NCI-H526 (cell line): Measurements from ENCODE around the gene EMILIN2.
"Not testable (repeated sequence)": the region's sequence is repeated elsewhere in the genome, so short reads cannot be mapped to it uniquely, and the experiment has no call there.

Experiments used
- DNase-seq, 2 experiments: peaks; one replicate each; lab custom pipeline; 2025; lab: John Stamatoyannopoulos, UW

EMILIN2 gene

GRCh38 chr18:2900684-2901422, 54.0 kb downstream of the EMILIN2 start:
- no peak for DNase-seq

DNA sequence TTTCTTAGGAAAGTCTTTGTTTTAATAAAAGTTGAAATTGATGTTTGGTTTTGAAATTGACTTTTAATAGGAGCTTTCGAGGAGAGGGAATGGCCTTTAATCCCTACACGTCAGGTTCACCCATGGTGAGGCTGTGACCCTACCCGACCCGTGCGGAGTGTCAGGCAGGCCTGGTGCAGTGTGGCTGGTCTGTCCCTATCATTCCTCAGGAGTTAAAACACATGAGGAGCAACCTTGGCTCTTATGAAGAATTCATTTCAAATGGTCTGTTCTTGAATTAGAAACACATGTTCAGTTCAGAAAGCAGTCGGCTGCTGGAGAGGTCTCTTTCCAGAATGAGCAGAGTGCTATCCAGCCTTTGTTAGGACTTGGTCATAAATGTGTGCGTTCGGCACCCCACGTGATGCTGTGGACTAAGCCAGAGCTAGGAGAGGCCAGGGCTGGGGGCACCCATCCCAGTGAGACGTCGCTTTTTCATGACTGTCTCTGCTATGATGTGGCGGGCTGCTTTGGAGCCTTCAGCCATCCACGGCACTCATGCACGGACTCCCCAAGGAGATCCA, 54.7 kb downstream of the EMILIN2 start:
- no peak for DNase-seq

DNA sequence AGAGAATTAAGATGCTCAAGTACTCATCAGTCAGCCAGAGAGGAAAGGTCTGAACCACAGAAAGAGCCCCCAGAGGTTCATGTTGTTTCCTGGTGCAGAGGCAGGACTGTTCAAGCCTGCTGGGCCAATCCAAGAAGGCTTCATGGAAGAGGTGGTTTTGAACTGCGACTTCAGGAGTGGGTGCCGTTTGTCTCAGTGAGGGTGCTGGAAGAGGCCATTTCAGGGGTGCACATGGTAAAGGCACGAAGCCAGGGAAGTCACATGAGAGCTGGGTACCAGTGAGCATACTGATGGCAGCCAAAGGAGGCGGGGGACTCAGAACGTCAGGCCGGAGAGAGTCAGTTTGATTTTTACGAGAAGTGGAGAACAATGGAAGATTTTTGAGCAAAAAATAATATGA, 55.5 kb downstream of the EMILIN2 start:
- DNase-seq, result no peak

DNA sequence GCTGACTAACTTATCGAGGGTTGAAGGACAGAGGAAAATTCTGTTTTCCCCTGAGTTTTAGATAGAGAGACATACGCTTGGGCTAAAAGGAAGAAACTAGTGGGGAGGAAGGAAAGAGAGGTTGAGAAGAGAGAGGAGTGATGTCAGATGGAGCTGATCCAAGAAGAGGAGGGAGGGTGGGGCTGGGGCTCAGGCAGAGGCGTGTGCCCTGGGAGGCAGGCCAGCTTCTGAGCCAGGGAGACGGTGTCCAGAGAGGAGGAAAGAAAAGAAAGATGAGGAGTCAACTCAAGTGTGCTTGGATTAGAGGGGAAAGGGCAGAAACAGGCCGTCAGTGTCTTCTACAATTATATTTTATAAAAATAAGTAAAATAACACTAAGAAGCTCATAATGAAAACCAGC, 56.2 kb downstream of the EMILIN2 start:
- no peak for DNase-seq

GRCh38 chr18:2905854-2906703, 59.3 kb downstream of the EMILIN2 start:
- no peak for DNase-seq

- DNase-seq, result peak in 1 of 2 experiments; percentile 27
Measured at GRCh38 chr18:2906704-2907549, 60.1 kb downstream of the EMILIN2 start.

- no peak for DNase-seq
Measured at GRCh38 chr18:2907550-2908135, 60.8 kb downstream of the EMILIN2 start.

GRCh38 chr18:2908166-2908945, 61.5 kb downstream of the EMILIN2 start:
- no peak for DNase-seq

DNA sequence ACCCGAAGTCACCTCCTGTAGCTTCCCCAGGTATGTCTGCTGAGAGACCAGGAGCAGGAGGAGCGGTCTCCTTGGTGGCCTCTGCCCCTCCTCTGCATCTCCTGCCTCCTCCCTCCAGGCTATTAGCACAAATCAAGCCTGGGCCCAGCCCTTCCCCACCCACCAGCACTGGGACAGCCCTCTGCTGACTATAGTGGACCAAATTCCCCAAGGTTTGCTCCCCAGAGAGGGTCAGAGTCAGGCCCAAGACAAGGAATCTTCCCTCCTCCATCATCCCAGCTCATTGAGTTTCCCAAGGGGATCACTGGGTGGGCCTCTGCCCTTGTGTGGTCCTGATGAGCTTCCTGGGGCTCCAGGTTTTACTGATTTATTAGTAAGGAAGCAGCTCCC, 62.1 kb downstream of the EMILIN2 start:
- DNase-seq, result no peak

- DNase-seq, result no peak
Measured at GRCh38 chr18:2909431-2910140, 62.8 kb downstream of the EMILIN2 start.

DNA sequence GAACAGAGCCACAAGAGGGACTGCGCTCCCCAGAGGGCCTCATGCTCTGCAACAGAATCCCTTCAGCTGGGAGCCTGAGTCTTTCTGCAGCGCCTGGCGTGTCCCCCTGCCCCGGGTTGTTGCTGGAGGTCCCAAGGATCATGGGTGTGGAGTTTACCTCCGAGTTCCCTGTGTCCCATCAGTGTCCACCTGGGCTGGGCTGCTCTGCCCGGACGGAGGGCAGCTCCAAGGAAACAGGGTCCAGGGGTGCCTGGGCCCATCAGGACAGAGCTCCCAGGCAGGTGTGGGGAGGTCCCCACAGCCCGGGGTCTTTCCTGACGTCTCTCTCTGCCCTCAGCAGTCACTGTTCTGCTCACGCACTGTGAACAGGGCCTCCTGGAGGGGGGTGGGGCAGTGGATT, 63.5 kb downstream of the EMILIN2 start:
- no peak for DNase-seq

- no peak for DNase-seq
Measured at GRCh38 chr18:2910751-2911425, 64.1 kb downstream of the EMILIN2 start.

DNA sequence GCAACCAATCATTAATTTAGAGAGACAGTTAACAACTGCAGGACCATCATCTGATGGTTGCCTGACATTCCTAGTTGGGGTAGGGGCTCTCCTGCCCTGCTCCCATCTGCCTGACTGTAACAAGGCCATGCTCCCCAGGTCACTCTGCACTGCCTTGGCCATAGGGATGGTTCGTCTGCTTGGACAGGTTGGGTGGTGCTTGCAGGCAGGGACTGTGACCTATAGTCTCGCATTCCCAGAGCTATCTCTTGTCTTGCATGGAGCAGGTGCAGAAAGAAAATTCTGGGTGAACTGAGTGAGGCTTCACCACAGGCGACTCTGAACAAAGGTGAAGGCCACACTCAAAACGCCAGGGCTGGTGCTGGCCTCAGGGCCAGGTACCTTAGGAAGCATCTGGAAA, 64.7 kb downstream of the EMILIN2 start:
- DNase-seq, result no peak

GRCh38 chr18:2912357-2913299, 65.8 kb downstream of the EMILIN2 start:
- DNase-seq, result no peak

GRCh38 chr18:2913398-2914005, 66.7 kb downstream of the EMILIN2 start:
- no peak for DNase-seq

DNA sequence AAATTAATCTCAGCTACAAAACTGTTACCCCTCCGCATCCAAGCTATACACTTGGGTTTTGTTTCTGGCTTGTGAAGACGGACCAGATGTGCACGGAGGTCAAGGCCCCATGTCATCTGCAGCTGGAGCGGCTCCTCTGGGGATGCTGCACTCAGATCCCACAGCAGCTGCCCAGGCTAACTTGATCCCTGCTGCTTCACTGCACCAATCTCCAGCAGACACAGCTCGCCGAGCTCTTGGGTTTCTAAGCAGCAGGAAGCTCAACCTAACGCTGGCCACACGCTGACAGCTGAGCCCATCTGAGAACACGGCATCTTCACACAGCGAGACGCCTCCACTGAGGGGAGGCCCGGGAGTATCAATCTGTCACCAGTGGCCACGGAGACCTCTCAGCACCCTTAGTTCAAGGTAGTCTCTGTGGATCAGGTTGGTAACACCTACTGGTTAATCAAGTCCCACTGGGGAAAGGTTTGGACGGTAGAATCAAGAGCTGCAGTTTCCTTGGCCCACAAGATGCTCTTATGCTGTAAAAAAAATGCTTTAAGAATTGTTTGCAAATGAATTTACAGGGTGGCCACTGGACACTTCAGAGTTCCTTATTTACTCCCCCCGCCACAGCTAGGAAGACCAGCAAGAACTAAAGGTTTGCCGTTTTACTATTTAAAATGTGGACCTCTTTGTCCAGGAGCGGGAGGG, 67.5 kb downstream of the EMILIN2 start:
- DNase-seq, result no peak

DNA sequence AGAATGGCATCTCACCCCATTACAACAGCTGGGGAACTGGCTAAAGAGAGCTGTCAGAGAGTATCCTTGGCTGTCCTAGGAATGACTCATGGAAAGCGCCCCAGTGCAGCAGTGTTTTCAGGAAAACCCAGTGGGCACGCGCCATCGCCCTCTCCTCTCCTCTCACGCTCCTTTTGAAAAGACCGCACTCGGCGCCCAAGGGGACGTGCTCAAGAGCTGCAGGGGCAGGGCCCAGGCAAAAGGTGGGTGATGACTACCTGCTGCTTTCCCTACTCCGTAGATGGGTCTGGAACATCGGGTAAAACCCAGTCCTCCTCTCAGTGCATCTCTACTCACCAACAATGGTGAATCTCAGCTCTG, 68.1 kb downstream of the EMILIN2 start:
- DNase-seq, result no peak

DNA sequence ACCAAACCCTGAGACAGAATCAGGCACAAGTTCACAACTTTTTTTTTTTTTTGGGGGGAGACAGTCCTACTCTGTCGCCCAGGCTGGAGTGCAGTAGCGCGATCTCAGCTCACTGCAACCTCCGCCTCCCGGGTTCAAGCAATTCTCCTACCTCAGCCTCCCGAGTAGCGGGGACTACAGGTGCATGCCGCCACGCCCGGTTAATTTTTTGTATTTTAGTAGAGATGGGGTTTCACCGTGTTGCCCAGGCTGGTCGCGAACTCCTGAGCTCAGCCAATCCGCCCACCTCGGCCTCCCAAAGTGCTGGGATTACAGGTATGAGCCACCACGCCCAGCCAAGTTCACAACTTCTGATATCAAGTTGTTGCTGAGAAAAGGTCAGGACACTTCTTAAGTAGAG, 68.7 kb downstream of the EMILIN2 start:
- not testable (repeated sequence) for DNase-seq
